Thyroid gland (tissue), 4 donors: ENCODE data around the gene ATP4B. TPM values are rescaled to one million over a fixed set of nuclear protein-coding genes. Genes with fewer than 3 reads are reported as not detected.

ENCODE experiments used
- DNase-seq, 2 donors: peaks; one replicate each; pipeline ENCODE4 v3.0.0-alpha.2; 2019
- H3K27ac ChIP-seq, 3 donors: fragments of 200-600 bp; sonication (generic); 1 replicate in 2 of 3; 2 replicates in 1 of 3; pipeline ENCODE4 v1.5.1; 2016 to 2019; ENCODE audit warnings: mild to moderate bottlenecking in 1 of 3, moderate library complexity in 1 of 3
- H3K27me3 ChIP-seq: fragments of 200-600 bp; sonication (generic); one replicate; pipeline ENCODE4 v1.5.1; 2019
- H3K36me3 ChIP-seq, 2 donors: fragments of 200-600 bp; sonication (generic); one replicate each; pipeline ENCODE4 v1.5.1; 2016 to 2019
- H3K4me1 ChIP-seq, 2 donors: fragments of 200-600 bp; sonication (generic); one replicate each; pipeline ENCODE4 v1.5.1; 2017 to 2019
- H3K4me3 ChIP-seq, 3 donors: fragments of 200-600 bp; sonication (generic); replicated peaks in 1 of 3; 1 replicate in 2 of 3; 2 replicates in 1 of 3; pipeline ENCODE4 v1.5.1; 2016; ENCODE audit warnings: mild to moderate bottlenecking in 1 of 3
- H3K9me3 ChIP-seq: fragments of 200-600 bp; sonication (generic); one replicate; pipeline ENCODE4 v1.5.1; 2017
- POLR2A ChIP-seq, 2 donors: fragments of 450-650 bp; IDR thresholded peaks; one replicate each; pipeline ENCODE4 v1.6.1; 2017; ENCODE audit warnings: antibody characterized with exemption in 2 of 2, mild to moderate bottlenecking in 2 of 2, moderate library complexity in 1 of 2
- WGBS, 2 donors: methylation state at CpG; one replicate each; pipeline ENCODE4 v1.1.5; 2017; 5-methylcytosine and 5-hydroxymethylcytosine counted together
- intact Hi-C: fragments of 100-400 bp; cut with DNase I; formaldehyde crosslinking; loops from one replicate; pipeline ENCODE4 v1.15.1; 2023
- total RNA-seq, 4 donors: library from RNA; depleted of rRNA; stranded (reverse); fragments of >200 nt; gene quantifications; one replicate each; pipeline ENCODE4 v1.2.3, GENCODE V29; 2016
- TF ChIP-seq, protein P1 (sequence below), 6 experiments: fragments of 200-600 bp in 3 of 6; fragments of 450-650 bp in 3 of 6; sonication (generic) in 3 of 6; IDR thresholded peaks; one replicate each; pipeline ENCODE4 v1.5.1; 2016 to 2019; ENCODE audit warnings: antibody characterized with exemption in 6 of 6, mild to moderate bottlenecking in 2 of 6, inconsistent platforms in 1 of 6, moderate library complexity in 1 of 6

ATP4B gene
- total RNA-seq, 4 donors from 2014 or later = not detected

DNA sequence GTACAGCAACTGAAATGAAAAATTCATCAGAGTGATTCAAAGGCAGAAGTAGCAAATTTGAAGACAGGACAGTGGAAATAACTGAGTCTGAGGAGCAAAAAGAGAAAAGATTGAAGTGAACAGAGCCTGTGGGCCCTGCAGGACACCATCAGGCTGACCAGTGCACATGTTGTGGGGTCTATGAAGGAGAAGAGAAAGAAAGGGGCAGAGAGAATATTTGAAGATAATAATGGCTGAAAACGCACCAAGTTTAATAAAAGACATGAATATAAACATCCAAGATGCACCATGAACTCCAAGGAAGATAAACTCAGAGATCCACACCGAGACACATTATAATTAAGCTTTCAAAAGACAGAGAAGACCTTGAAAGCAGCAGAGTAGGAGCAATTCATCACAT lies 15.4 kb downstream of the ATP4B start:
- H3K27me3 ChIP-seq = no peaks in the 10 kb centered on the region
- intact Hi-C loops = no loop called here
- H3K4me1 ChIP-seq = peaks cover 39 to 48% of the 10 kb centered on the region in 2 donors
- H3K4me3 ChIP-seq = no peak overlapping the region
- H3K9me3 ChIP-seq = no peaks in the 10 kb centered on the region
- no peak for DNase-seq
- peaks cover 11 to 12% of the 10 kb centered on the region in 2 donors for H3K36me3 ChIP-seq
- peak overlapping the region; percentile 72 to 94 (median 84) for H3K27ac ChIP-seq
- WGBS, 2 donors = 90 to 97% methylated on average over 2 of the region's 2 CpGs
- no peak for TF ChIP-seq POLR2A (IDR thresholded peaks at IDR 0.05)
- TF ChIP-seq, protein P1, sequence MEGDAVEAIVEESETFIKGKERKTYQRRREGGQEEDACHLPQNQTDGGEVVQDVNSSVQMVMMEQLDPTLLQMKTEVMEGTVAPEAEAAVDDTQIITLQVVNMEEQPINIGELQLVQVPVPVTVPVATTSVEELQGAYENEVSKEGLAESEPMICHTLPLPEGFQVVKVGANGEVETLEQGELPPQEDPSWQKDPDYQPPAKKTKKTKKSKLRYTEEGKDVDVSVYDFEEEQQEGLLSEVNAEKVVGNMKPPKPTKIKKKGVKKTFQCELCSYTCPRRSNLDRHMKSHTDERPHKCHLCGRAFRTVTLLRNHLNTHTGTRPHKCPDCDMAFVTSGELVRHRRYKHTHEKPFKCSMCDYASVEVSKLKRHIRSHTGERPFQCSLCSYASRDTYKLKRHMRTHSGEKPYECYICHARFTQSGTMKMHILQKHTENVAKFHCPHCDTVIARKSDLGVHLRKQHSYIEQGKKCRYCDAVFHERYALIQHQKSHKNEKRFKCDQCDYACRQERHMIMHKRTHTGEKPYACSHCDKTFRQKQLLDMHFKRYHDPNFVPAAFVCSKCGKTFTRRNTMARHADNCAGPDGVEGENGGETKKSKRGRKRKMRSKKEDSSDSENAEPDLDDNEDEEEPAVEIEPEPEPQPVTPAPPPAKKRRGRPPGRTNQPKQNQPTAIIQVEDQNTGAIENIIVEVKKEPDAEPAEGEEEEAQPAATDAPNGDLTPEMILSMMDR (IDR thresholded peaks at IDR 0.05) = no peak

DNA sequence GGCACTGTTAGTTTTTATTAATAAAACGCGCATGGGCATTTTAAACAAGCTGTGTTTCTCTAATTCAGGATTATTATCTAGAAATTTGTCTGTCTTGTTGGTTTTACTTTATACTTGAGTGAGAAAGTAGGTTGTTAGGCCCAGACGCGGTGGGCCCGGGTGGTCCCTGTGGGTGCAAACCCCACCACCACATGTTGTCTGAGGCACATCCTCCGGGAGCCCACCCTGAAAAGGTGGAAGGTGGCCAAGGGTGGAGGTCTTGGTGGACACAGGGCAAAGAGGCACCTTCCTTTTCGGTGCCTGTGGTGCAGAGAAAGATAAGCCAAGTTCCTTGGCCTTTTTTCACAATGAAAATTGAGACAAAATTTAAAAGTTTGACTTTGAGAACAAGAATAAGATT lies 16.6 kb downstream of the ATP4B start:
- Histone ChIP-seq H3K36me3 (peaks cover 17 to 24% of the 10 kb centered on the region in 2 donors), H3K27me3 (no peaks in the 10 kb centered on the region), H3K4me3 (no peak overlapping the region), H3K4me1 (peaks cover 30 to 38% of the 10 kb centered on the region in 2 donors), H3K9me3 (no peaks in the 10 kb centered on the region), H3K27ac (no peak overlapping the region)
- intact Hi-C loops = no loop called here
- WGBS, 2 donors = 83% methylated on average over 7 of the region's 7 CpGs
- DNase-seq = no peak
- TF ChIP-seq, protein P1 (IDR thresholded peaks at IDR 0.05) = no peak
- no peak for TF ChIP-seq POLR2A (IDR thresholded peaks at IDR 0.05)

DNA sequence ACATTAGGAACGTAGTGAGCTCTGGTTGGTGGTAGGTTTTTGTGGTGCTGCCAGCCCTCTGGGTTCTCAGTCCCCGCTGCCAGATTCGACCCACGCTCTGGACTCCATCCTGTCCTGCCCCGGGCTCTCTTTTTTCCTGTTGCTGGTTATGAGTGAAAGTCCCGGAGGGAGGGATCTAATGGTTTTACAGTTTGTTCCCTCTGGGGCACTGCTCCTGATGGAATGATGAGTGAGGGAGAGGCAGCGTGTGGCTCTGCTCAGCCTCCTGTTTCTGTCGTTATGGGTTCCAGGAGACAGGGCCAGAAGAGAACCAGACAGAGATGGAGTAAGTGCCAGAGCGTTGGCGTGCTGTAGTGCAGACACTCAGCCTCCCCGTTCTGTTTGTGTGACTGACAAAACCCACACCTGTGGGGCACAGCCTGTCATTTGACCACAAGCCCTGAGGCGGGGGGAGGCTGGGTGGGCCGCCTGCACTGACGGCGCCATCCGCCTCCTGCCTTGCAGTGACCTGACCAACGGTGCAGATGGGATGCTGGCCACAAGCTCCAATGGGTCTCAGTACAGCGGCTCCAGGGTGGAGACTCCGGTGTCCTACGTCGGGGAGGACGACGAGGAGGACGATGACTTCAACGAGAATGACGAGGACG lies 18.3 kb downstream of the ATP4B start:
- 96 to 97% methylated on average over 24 to 27 of the region's 27 CpGs for WGBS, 2 donors
- DNase-seq = no peak
- TF ChIP-seq, protein P1 (IDR thresholded peaks at IDR 0.05) = no peak
- no peak for TF ChIP-seq POLR2A (IDR thresholded peaks at IDR 0.05)
- H3K9me3 ChIP-seq = no peaks in the 10 kb centered on the region
- H3K36me3 ChIP-seq = peaks cover 32 to 40% of the 10 kb centered on the region in 2 donors
- intact Hi-C loops = no loop called here
- peaks cover 13 to 21% of the 10 kb centered on the region in 2 donors for H3K4me1 ChIP-seq
- H3K27ac ChIP-seq = no peak overlapping the region
- no peaks in the 10 kb centered on the region for H3K27me3 ChIP-seq
- no peak overlapping the region for H3K4me3 ChIP-seq

DNA sequence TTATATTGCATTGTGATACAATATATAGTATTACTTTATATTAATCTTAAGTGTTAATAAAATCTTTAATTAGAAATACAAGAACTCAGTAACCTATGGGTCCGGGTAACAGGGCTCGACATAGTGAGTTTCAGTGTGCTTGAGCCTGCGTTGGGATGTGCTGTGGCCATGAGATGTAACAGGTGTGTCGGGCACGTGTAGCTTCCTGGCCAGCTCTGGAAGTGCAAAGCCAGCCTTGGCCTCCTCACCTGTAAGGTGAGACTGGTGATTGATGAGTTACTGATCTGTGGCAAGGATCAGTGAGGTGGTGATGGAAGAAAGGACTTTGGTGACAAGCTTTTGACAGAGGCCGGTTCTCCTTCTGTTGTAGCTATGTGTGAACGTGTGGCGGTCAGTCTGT lies 19.2 kb downstream of the ATP4B start:
- Histone ChIP-seq H3K27ac (no peak overlapping the region), H3K9me3 (no peaks in the 10 kb centered on the region), H3K4me1 (peaks cover 4 to 12% of the 10 kb centered on the region in 2 donors), H3K4me3 (no peak overlapping the region), H3K27me3 (no peaks in the 10 kb centered on the region), H3K36me3 (peaks cover 36 to 50% of the 10 kb centered on the region in 2 donors)
- TF ChIP-seq, protein P1 (IDR thresholded peaks at IDR 0.05) = no peak
- no peak for TF ChIP-seq POLR2A (IDR thresholded peaks at IDR 0.05)
- intact Hi-C loops = no loop called here
- 94 to 97% methylated on average over 8 of the region's 8 CpGs for WGBS, 2 donors
- DNase-seq = no peak

DNA sequence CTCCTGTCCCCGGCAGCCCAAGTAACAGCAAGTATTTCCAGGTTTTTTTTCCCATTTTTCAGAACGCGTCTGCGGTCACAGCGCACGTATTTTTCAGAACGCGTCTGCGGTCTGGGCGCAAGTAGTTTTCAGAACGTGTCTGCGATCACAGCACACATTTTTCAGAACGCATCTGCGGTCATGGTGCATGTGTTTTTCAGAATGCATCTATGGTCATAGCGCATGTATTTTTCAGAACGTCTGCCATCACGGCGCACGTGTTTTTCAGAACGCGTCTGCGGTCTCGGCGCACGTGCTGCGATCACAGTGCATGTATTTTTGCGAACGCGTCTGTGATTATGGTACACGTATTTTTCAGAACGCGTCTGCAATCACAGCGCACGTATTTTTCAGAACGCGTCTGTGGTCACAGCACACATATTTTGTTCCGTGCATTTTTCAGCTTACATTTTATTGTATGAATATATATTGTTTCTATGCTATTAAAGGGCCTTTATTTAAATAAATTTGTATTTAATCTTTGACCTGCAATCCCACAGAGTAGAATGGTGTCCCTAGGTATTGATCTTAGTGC lies 19.7 kb downstream of the ATP4B start:
- Histone ChIP-seq H3K4me3 (no peak overlapping the region), H3K36me3 (peaks cover 41 to 55% of the 10 kb centered on the region in 2 donors), H3K27me3 (no peaks in the 10 kb centered on the region), H3K9me3 (no peaks in the 10 kb centered on the region), H3K4me1 (peaks cover 4 to 9% of the 10 kb centered on the region in 2 donors), H3K27ac (no peak overlapping the region)
- WGBS, 2 donors = 97 to 98% methylated on average over 37 of the region's 37 CpGs
- intact Hi-C loops = no loop called here
- no peak for TF ChIP-seq POLR2A (IDR thresholded peaks at IDR 0.05)
- TF ChIP-seq, protein P1 (IDR thresholded peaks at IDR 0.05) = no peak
- no peak for DNase-seq
